Measurements from ENCODE around the gene ZSWIM5.

GRCh38 chr1:45177452-45177851, 29.0 kb downstream of the ZSWIM5 start:
- no peak for TF ChIP-seq POLR2AphosphoS5 (IDR thresholded peaks at IDR 0.05; ENCODE audit: low read depth, low read length)
- TF ChIP-seq REST (IDR thresholded peaks at IDR 0.05; ENCODE audit: insufficient read depth in 1 of 2, low read depth in 2 of 2, low read length in 2 of 2), result no peak
- TF ChIP-seq TAF1 (IDR thresholded peaks at IDR 0.05; ENCODE audit: borderline replicate concordance, insufficient read depth, low read length), result no peak

Measured in PFSK-1 (cell line).